Measurements from ENCODE around the gene AEBP1.
A peak's percentile ranks its signal among the peaks of the same experiment; 100 is the strongest.

Gene AEBP1

GRCh38 chr7:44110719-44111635 lies 6.8 kb downstream of the AEBP1 start:
- no peaks in the 10 kb centered on the region for H3K4me1 ChIP-seq (ENCODE audit: control insufficient read depth, insufficient read depth, low read length)
- no peak overlapping the region for H3K4me3 ChIP-seq (ENCODE audit: low read depth, low read length)
- no peak overlapping the region for H3K9ac ChIP-seq (ENCODE audit: low read depth, low read length)
- peaks cover 35% of the 10 kb centered on the region for H3K36me3 ChIP-seq (ENCODE audit: control insufficient read depth, insufficient read depth, low read length)
- peaks cover 1% of the 10 kb centered on the region for H3K27me3 ChIP-seq (ENCODE audit: control insufficient read depth, insufficient read depth, low read length)
- no peaks in the 10 kb centered on the region for H3K9me3 ChIP-seq (ENCODE audit: control insufficient read depth, insufficient read depth, low read length)

GRCh38 chr7:44111761-44112160 lies 7.6 kb downstream of the AEBP1 start:
- Histone ChIP-seq H3K4me3 (ENCODE audit: low read depth, low read length) (no peak overlapping the region), H3K9me3 (ENCODE audit: control insufficient read depth, insufficient read depth, low read length) (no peaks in the 10 kb centered on the region), H3K4me1 (ENCODE audit: control insufficient read depth, insufficient read depth, low read length) (no peaks in the 10 kb centered on the region), H3K9ac (ENCODE audit: low read depth, low read length) (no peak overlapping the region), H3K27me3 (ENCODE audit: control insufficient read depth, insufficient read depth, low read length) (no peaks in the 10 kb centered on the region), H3K36me3 (ENCODE audit: control insufficient read depth, insufficient read depth, low read length) (peaks cover 43% of the 10 kb centered on the region)

- Histone ChIP-seq H3K9me3 (ENCODE audit: control insufficient read depth, insufficient read depth, low read length) (no peaks in the 10 kb centered on the region), H3K9ac (ENCODE audit: low read depth, low read length) (no peak overlapping the region), H3K36me3 (ENCODE audit: control insufficient read depth, insufficient read depth, low read length) (peaks cover 49% of the 10 kb centered on the region), H3K4me3 (ENCODE audit: low read depth, low read length) (peak overlapping the region; percentile 30), H3K27me3 (ENCODE audit: control insufficient read depth, insufficient read depth, low read length) (no peaks in the 10 kb centered on the region), H3K4me1 (ENCODE audit: control insufficient read depth, insufficient read depth, low read length) (no peaks in the 10 kb centered on the region)
Measured at GRCh38 chr7:44112231-44112996, 8.3 kb downstream of the AEBP1 start.

GRCh38 chr7:44112997-44113763 lies 9.0 kb downstream of the AEBP1 start:
- Histone ChIP-seq H3K9me3 (ENCODE audit: control insufficient read depth, insufficient read depth, low read length) (no peaks in the 10 kb centered on the region), H3K4me3 (ENCODE audit: low read depth, low read length) (peak overlapping the region; percentile 30), H3K27me3 (ENCODE audit: control insufficient read depth, insufficient read depth, low read length) (no peaks in the 10 kb centered on the region), H3K9ac (ENCODE audit: low read depth, low read length) (no peak overlapping the region), H3K36me3 (ENCODE audit: control insufficient read depth, insufficient read depth, low read length) (peaks cover 52% of the 10 kb centered on the region), H3K4me1 (ENCODE audit: control insufficient read depth, insufficient read depth, low read length) (no peaks in the 10 kb centered on the region)

GRCh38 chr7:44113764-44114354 lies 9.7 kb downstream of the AEBP1 start:
- no peak overlapping the region for H3K4me3 ChIP-seq (ENCODE audit: low read depth, low read length)
- peaks cover 47% of the 10 kb centered on the region for H3K36me3 ChIP-seq (ENCODE audit: control insufficient read depth, insufficient read depth, low read length)
- no peaks in the 10 kb centered on the region for H3K9me3 ChIP-seq (ENCODE audit: control insufficient read depth, insufficient read depth, low read length)
- no peaks in the 10 kb centered on the region for H3K27me3 ChIP-seq (ENCODE audit: control insufficient read depth, insufficient read depth, low read length)
- no peak overlapping the region for H3K9ac ChIP-seq (ENCODE audit: low read depth, low read length)
- no peaks in the 10 kb centered on the region for H3K4me1 ChIP-seq (ENCODE audit: control insufficient read depth, insufficient read depth, low read length)

- peaks cover 54% of the 10 kb centered on the region for H3K36me3 ChIP-seq (ENCODE audit: control insufficient read depth, insufficient read depth, low read length)
- no peak overlapping the region for H3K4me3 ChIP-seq (ENCODE audit: low read depth, low read length)
- H3K9ac ChIP-seq (ENCODE audit: low read depth, low read length) = no peak overlapping the region
- no peaks in the 10 kb centered on the region for H3K4me1 ChIP-seq (ENCODE audit: control insufficient read depth, insufficient read depth, low read length)
- no peaks in the 10 kb centered on the region for H3K9me3 ChIP-seq (ENCODE audit: control insufficient read depth, insufficient read depth, low read length)
- H3K27me3 ChIP-seq (ENCODE audit: control insufficient read depth, insufficient read depth, low read length) = no peaks in the 10 kb centered on the region
Measured at GRCh38 chr7:44114586-44115310, 10.6 kb downstream of the AEBP1 start.

- H3K9ac ChIP-seq (ENCODE audit: low read depth, low read length) = no peak overlapping the region
- no peaks in the 10 kb centered on the region for H3K27me3 ChIP-seq (ENCODE audit: control insufficient read depth, insufficient read depth, low read length)
- no peak overlapping the region for H3K4me3 ChIP-seq (ENCODE audit: low read depth, low read length)
- H3K4me1 ChIP-seq (ENCODE audit: control insufficient read depth, insufficient read depth, low read length) = no peaks in the 10 kb centered on the region
- peaks cover 54% of the 10 kb centered on the region for H3K36me3 ChIP-seq (ENCODE audit: control insufficient read depth, insufficient read depth, low read length)
- no peaks in the 10 kb centered on the region for H3K9me3 ChIP-seq (ENCODE audit: control insufficient read depth, insufficient read depth, low read length)
Measured at GRCh38 chr7:44116087-44116788, 12.1 kb downstream of the AEBP1 start.

- Histone ChIP-seq H3K9ac (ENCODE audit: low read depth, low read length) (no peak overlapping the region), H3K36me3 (ENCODE audit: control insufficient read depth, insufficient read depth, low read length) (peaks cover 58% of the 10 kb centered on the region), H3K4me1 (ENCODE audit: control insufficient read depth, insufficient read depth, low read length) (no peaks in the 10 kb centered on the region), H3K4me3 (ENCODE audit: low read depth, low read length) (no peak overlapping the region), H3K9me3 (ENCODE audit: control insufficient read depth, insufficient read depth, low read length) (no peaks in the 10 kb centered on the region), H3K27me3 (ENCODE audit: control insufficient read depth, insufficient read depth, low read length) (no peaks in the 10 kb centered on the region)
Measured at GRCh38 chr7:44116789-44117666, 12.9 kb downstream of the AEBP1 start.

- Histone ChIP-seq H3K36me3 (ENCODE audit: control insufficient read depth, insufficient read depth, low read length) (peaks cover 59% of the 10 kb centered on the region), H3K4me3 (ENCODE audit: low read depth, low read length) (no peak overlapping the region), H3K9ac (ENCODE audit: low read depth, low read length) (no peak overlapping the region), H3K27me3 (ENCODE audit: control insufficient read depth, insufficient read depth, low read length) (no peaks in the 10 kb centered on the region), H3K4me1 (ENCODE audit: control insufficient read depth, insufficient read depth, low read length) (no peaks in the 10 kb centered on the region), H3K9me3 (ENCODE audit: control insufficient read depth, insufficient read depth, low read length) (no peaks in the 10 kb centered on the region)
Measured at GRCh38 chr7:44117801-44118429, 13.8 kb downstream of the AEBP1 start.

Measured in iPS-15b (cell line).